Measurements from ENCODE around the gene DCUN1D4.

DCUN1D4 gene

GRCh38 chr4:51855751-51856150 is 12.8 kb downstream of the DCUN1D4 start:
- Histone ChIP-seq H3K9me3 (ENCODE audit: low read length) (no peaks in the 10 kb centered on the region), H3K4me1 (ENCODE audit: insufficient read depth, low read length) (peaks cover 53% of the 10 kb centered on the region), H3K27ac (ENCODE audit: low read depth, low read length) (no peak overlapping the region), H3K9ac (ENCODE audit: low read length) (no peak overlapping the region), H3K4me3 (ENCODE audit: low read depth in 1 of 2, low read length in 2 of 2) (no peak overlapping the region), H3K27me3 (ENCODE audit: control insufficient read depth in 1 of 2, insufficient read depth in 2 of 2, low read length in 2 of 2) (no peaks in the 10 kb centered on the region), H3K36me3 (ENCODE audit: insufficient read depth, low read length) (no peaks in the 10 kb centered on the region)

GRCh38 chr4:51858605-51859202 is 15.8 kb downstream of the DCUN1D4 start:
- peaks cover 3% of the 10 kb centered on the region for H3K36me3 ChIP-seq (ENCODE audit: insufficient read depth, low read length)
- no peaks in the 10 kb centered on the region for H3K27me3 ChIP-seq (ENCODE audit: control insufficient read depth in 1 of 2, insufficient read depth in 2 of 2, low read length in 2 of 2)
- H3K9me3 ChIP-seq (ENCODE audit: low read length) = no peaks in the 10 kb centered on the region
- no peak overlapping the region for H3K4me3 ChIP-seq (ENCODE audit: low read depth in 1 of 2, low read length in 2 of 2)
- peaks cover 36% of the 10 kb centered on the region for H3K4me1 ChIP-seq (ENCODE audit: insufficient read depth, low read length)
- no peak overlapping the region for H3K27ac ChIP-seq (ENCODE audit: low read depth, low read length)
- H3K9ac ChIP-seq (ENCODE audit: low read length) = no peak overlapping the region

GRCh38 chr4:51859476-51860031 is 16.6 kb downstream of the DCUN1D4 start:
- H3K9ac ChIP-seq (ENCODE audit: low read length) = no peak overlapping the region
- peaks cover 36% of the 10 kb centered on the region for H3K4me1 ChIP-seq (ENCODE audit: insufficient read depth, low read length)
- no peaks in the 10 kb centered on the region for H3K9me3 ChIP-seq (ENCODE audit: low read length)
- H3K4me3 ChIP-seq (ENCODE audit: low read depth in 1 of 2, low read length in 2 of 2) = no peak overlapping the region
- H3K27ac ChIP-seq (ENCODE audit: low read depth, low read length) = no peak overlapping the region
- H3K27me3 ChIP-seq (ENCODE audit: control insufficient read depth in 1 of 2, insufficient read depth in 2 of 2, low read length in 2 of 2) = no peaks in the 10 kb centered on the region
- H3K36me3 ChIP-seq (ENCODE audit: insufficient read depth, low read length) = peaks cover 9% of the 10 kb centered on the region

GRCh38 chr4:51862199-51862598 is 19.2 kb downstream of the DCUN1D4 start:
- Histone ChIP-seq H3K4me1 (ENCODE audit: insufficient read depth, low read length) (peaks cover 20% of the 10 kb centered on the region), H3K9me3 (ENCODE audit: low read length) (no peaks in the 10 kb centered on the region), H3K27me3 (ENCODE audit: control insufficient read depth in 1 of 2, insufficient read depth in 2 of 2, low read length in 2 of 2) (no peaks in the 10 kb centered on the region), H3K27ac (ENCODE audit: low read depth, low read length) (no peak overlapping the region), H3K4me3 (ENCODE audit: low read depth in 1 of 2, low read length in 2 of 2) (no peak overlapping the region), H3K9ac (ENCODE audit: low read length) (no peak overlapping the region), H3K36me3 (ENCODE audit: insufficient read depth, low read length) (peaks cover 27% of the 10 kb centered on the region)

- peaks cover 33% of the 10 kb centered on the region for H3K36me3 ChIP-seq (ENCODE audit: insufficient read depth, low read length)
- no peak overlapping the region for H3K4me3 ChIP-seq (ENCODE audit: low read depth in 1 of 2, low read length in 2 of 2)
- H3K4me1 ChIP-seq (ENCODE audit: insufficient read depth, low read length) = peaks cover 19% of the 10 kb centered on the region
- no peaks in the 10 kb centered on the region for H3K9me3 ChIP-seq (ENCODE audit: low read length)
- H3K9ac ChIP-seq (ENCODE audit: low read length) = no peak overlapping the region
- no peak overlapping the region for H3K27ac ChIP-seq (ENCODE audit: low read depth, low read length)
- H3K27me3 ChIP-seq (ENCODE audit: control insufficient read depth in 1 of 2, insufficient read depth in 2 of 2, low read length in 2 of 2) = no peaks in the 10 kb centered on the region
Measured at GRCh38 chr4:51862781-51863180, 19.8 kb downstream of the DCUN1D4 start.

GRCh38 chr4:51865717-51866116 is 22.8 kb downstream of the DCUN1D4 start:
- Histone ChIP-seq H3K4me1 (ENCODE audit: insufficient read depth, low read length) (peaks cover 3% of the 10 kb centered on the region), H3K9ac (ENCODE audit: low read length) (no peak overlapping the region), H3K36me3 (ENCODE audit: insufficient read depth, low read length) (peaks cover 39% of the 10 kb centered on the region), H3K27ac (ENCODE audit: low read depth, low read length) (no peak overlapping the region), H3K9me3 (ENCODE audit: low read length) (no peaks in the 10 kb centered on the region), H3K4me3 (ENCODE audit: low read depth in 1 of 2, low read length in 2 of 2) (no peak overlapping the region), H3K27me3 (ENCODE audit: control insufficient read depth in 1 of 2, insufficient read depth in 2 of 2, low read length in 2 of 2) (no peaks in the 10 kb centered on the region)

GRCh38 chr4:51866835-51867234 is 23.9 kb downstream of the DCUN1D4 start:
- Histone ChIP-seq H3K27ac (ENCODE audit: low read depth, low read length) (no peak overlapping the region), H3K36me3 (ENCODE audit: insufficient read depth, low read length) (peaks cover 43% of the 10 kb centered on the region), H3K9ac (ENCODE audit: low read length) (no peak overlapping the region), H3K9me3 (ENCODE audit: low read length) (no peaks in the 10 kb centered on the region), H3K4me3 (ENCODE audit: low read depth in 1 of 2, low read length in 2 of 2) (no peak overlapping the region), H3K27me3 (ENCODE audit: control insufficient read depth in 1 of 2, insufficient read depth in 2 of 2, low read length in 2 of 2) (no peaks in the 10 kb centered on the region), H3K4me1 (ENCODE audit: insufficient read depth, low read length) (peaks cover 3% of the 10 kb centered on the region)

- Histone ChIP-seq H3K9ac (ENCODE audit: low read length) (no peak overlapping the region), H3K4me1 (ENCODE audit: insufficient read depth, low read length) (no peaks in the 10 kb centered on the region), H3K4me3 (ENCODE audit: low read depth in 1 of 2, low read length in 2 of 2) (no peak overlapping the region), H3K27ac (ENCODE audit: low read depth, low read length) (no peak overlapping the region), H3K36me3 (ENCODE audit: insufficient read depth, low read length) (peaks cover 54% of the 10 kb centered on the region), H3K9me3 (ENCODE audit: low read length) (no peaks in the 10 kb centered on the region), H3K27me3 (ENCODE audit: control insufficient read depth in 1 of 2, insufficient read depth in 2 of 2, low read length in 2 of 2) (no peaks in the 10 kb centered on the region)
Measured at GRCh38 chr4:51867689-51868448, 24.9 kb downstream of the DCUN1D4 start.

- Histone ChIP-seq H3K4me3 (ENCODE audit: low read depth in 1 of 2, low read length in 2 of 2) (no peak overlapping the region), H3K27ac (ENCODE audit: low read depth, low read length) (no peak overlapping the region), H3K9ac (ENCODE audit: low read length) (no peak overlapping the region), H3K27me3 (ENCODE audit: control insufficient read depth in 1 of 2, insufficient read depth in 2 of 2, low read length in 2 of 2) (no peaks in the 10 kb centered on the region), H3K9me3 (ENCODE audit: low read length) (no peaks in the 10 kb centered on the region), H3K4me1 (ENCODE audit: insufficient read depth, low read length) (no peaks in the 10 kb centered on the region), H3K36me3 (ENCODE audit: insufficient read depth, low read length) (peaks cover 56% of the 10 kb centered on the region)
Measured at GRCh38 chr4:51868449-51868847, 25.5 kb downstream of the DCUN1D4 start.

- Histone ChIP-seq H3K27ac (ENCODE audit: low read depth, low read length) (no peak overlapping the region), H3K9ac (ENCODE audit: low read length) (no peak overlapping the region), H3K4me3 (ENCODE audit: low read depth in 1 of 2, low read length in 2 of 2) (no peak overlapping the region), H3K27me3 (ENCODE audit: control insufficient read depth in 1 of 2, insufficient read depth in 2 of 2, low read length in 2 of 2) (no peaks in the 10 kb centered on the region), H3K4me1 (ENCODE audit: insufficient read depth, low read length) (no peaks in the 10 kb centered on the region), H3K9me3 (ENCODE audit: low read length) (no peaks in the 10 kb centered on the region), H3K36me3 (ENCODE audit: insufficient read depth, low read length) (peaks cover 53% of the 10 kb centered on the region)
Measured at GRCh38 chr4:51870441-51871188, 27.7 kb downstream of the DCUN1D4 start.

- Histone ChIP-seq H3K9ac (ENCODE audit: low read length) (no peak overlapping the region), H3K27ac (ENCODE audit: low read depth, low read length) (no peak overlapping the region)
Measured at GRCh38 chr4:51872283-51872997, 29.5 kb downstream of the DCUN1D4 start.

More at GRCh38 chr4:51872283-51872997, 29.5 kb downstream of the DCUN1D4 start:
- no peaks in the 10 kb centered on the region for H3K4me1 ChIP-seq (ENCODE audit: insufficient read depth, low read length)
- H3K4me3 ChIP-seq (ENCODE audit: low read depth in 1 of 2, low read length in 2 of 2) = no peak overlapping the region
- no peaks in the 10 kb centered on the region for H3K9me3 ChIP-seq (ENCODE audit: low read length)
- no peaks in the 10 kb centered on the region for H3K27me3 ChIP-seq (ENCODE audit: control insufficient read depth in 1 of 2, insufficient read depth in 2 of 2, low read length in 2 of 2)
- peaks cover 47% of the 10 kb centered on the region for H3K36me3 ChIP-seq (ENCODE audit: insufficient read depth, low read length)
